Measurements from ENCODE around the gene PLCE1. TPM values are rescaled to one million over a fixed set of nuclear protein-coding genes. Genes with fewer than 3 reads are reported as not detected.

Gene PLCE1
- total RNA-seq: 1.1 and 1.4 TPM in 2 replicates

GRCh38 chr10:93993782-93994437 lies at the start of gene PLCE1:
PLCE1 (plus strand) TSS chr10:93993931; CDS start chr10:94031047, 37,116 bp downstream.

Other genes starting within 250 kb of the PLCE1 start
- 0.12 and 0.26 TPM in 2 replicates for gene LGI1, start 236.0 kb upstream of the PLCE1 start, total RNA-seq
- 3.0 and 3.3 TPM in 2 replicates for gene SLC35G1, start 100.0 kb upstream of the PLCE1 start, total RNA-seq

All from aortic smooth muscle cell (primary cell).